ENCODE results near the gene PHKB.

PHKB gene

GRCh38 chr16:47700857-47701587 lies 239.9 kb downstream of the PHKB start:
- no peak for DNase-seq

DNA sequence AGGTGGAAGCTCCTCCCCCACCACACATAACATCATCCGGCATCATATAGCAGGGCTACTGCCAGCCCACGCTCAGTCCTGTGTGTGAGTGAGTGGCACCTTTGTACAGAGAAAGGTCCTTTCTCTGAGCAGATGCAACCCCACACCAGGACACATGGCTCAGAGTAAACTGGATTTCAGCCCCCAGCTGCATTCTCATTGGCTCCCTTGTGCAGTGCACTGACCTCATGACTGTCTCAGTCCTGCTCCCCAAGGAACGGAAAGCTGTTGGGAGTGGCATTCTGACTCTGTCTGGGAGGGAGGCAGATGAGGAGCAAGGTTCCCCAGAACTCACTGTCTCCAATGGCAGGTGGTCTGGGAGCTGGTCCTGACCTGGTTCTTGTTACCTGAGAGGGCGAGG lies 244.1 kb downstream of the PHKB start:
- no peak for DNase-seq

- no peak for DNase-seq
Observed at GRCh38 chr16:47711809-47712208, 250.7 kb downstream of the PHKB start.

- no peak for DNase-seq
Observed at GRCh38 chr16:47712276-47713224, 251.4 kb downstream of the PHKB start.

DNA sequence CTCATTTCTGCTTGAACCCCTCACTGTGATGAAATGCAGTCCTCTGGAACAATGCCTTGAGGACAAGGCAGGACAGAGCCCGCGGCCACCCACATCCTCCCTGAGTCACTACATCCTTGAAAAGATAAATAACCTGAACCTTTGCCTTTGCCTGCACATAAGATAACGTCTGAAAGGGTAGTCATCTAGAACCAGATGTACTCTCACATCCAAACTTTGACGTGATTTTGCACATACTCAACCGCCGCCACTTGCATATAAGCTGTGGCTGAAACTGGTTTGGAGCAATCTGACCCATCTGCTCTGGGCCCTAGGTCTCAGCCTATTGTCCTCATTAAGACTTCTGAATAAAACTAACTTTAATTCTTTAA lies 252.1 kb downstream of the PHKB start:
- no peak for DNase-seq

DNA sequence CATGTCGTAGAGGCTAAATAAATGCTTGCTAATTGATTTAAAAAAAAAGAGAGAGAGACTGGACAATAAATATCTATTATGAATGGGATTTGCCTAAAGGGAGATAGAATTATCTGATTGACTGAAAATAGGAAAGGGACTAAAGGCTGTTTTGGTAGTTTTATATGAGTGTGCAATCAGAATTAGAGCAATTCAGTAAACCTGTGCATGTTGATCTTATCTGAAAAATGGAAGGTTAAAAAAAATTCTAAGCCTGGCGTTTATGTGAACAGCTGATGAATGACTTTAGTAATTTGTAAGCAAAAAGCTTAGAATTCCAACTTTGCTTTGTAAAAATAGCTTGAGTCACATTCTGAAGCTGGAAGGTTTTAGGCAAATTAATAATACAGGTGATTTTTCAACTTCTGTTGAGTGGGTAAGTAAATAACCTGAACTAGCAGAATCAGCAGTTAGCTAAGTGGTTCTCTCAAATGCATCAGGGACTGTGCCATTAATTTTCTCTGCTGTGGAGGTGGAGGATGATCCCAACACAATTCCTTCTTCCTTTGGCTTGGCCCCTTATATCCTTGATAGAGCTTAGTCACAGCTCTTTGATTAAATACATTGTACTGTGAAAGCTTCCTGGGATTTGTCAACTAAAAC lies 254.4 kb downstream of the PHKB start:
- DNase-seq, result no peak

- no peak for DNase-seq
Observed at GRCh38 chr16:47716571-47716970, 255.4 kb downstream of the PHKB start.

DNA sequence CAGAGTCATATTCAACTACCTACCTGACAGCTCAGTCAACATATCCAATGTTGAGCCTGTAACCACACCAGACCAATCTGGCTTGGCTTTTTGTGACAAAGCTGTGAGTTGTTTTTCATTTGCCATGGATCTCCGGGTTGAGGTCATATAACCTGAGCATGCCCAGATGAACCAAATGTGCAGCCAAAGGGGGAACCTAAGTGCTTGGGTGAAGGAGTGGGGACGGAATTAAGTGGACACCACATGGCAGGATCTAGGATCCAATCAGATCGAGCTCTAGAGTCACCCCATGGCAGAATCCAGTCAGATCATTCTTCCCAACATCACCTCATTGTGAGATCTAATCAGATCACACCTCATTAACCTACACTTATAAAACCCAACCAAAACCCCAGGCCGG lies 258.6 kb downstream of the PHKB start:
- DNase-seq, result no peak

DNA sequence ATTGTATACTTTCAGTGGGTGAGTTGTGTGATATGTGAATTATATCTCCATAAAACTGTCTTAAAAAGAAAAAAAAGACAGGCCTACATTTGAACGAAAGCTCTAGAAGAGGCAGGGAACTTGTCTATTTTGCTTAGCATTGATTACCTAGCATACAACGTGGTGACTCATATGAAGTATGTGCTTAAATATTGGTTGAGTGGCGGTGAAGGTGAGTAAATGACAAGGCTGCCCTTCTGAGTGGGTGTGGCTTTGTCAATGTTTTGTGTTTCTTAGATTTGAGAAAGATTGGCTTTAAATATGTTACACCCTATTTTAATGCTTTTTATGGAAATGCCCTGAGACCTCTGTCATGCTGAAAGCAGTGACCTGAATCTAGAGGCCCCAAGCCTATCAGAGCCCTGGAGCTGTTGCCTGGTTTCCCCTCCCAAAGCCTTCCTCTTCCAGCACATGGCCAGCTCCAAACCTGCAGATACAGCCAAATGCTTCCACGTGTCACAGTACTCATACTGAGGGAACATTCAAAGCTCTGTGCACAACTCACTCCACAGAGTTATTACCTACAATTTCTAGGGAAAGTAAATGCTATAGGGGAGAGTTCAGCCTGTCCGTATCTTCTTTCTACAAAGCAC lies 260.0 kb downstream of the PHKB start:
- DNase-seq, result no peak

DNA sequence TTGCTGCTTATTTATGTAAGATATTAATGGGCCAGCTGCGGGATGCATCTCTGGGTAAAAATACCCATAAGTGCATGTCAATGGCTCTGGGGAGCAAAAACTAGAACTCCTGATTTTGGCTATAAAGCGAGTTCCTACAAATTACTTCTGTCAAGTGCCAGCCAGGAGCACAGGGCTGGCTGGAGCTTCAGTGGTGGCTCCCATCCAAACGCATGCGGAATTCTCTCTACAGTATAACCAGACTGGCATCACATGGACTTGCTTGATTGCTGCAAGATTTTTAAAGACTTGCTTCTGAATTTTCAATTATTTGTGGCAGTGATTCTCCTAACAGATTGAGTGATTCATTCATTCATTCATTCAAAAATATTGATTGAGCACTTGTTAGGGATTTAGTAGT lies 260.9 kb downstream of the PHKB start:
- DNase-seq, result no peak

DNA sequence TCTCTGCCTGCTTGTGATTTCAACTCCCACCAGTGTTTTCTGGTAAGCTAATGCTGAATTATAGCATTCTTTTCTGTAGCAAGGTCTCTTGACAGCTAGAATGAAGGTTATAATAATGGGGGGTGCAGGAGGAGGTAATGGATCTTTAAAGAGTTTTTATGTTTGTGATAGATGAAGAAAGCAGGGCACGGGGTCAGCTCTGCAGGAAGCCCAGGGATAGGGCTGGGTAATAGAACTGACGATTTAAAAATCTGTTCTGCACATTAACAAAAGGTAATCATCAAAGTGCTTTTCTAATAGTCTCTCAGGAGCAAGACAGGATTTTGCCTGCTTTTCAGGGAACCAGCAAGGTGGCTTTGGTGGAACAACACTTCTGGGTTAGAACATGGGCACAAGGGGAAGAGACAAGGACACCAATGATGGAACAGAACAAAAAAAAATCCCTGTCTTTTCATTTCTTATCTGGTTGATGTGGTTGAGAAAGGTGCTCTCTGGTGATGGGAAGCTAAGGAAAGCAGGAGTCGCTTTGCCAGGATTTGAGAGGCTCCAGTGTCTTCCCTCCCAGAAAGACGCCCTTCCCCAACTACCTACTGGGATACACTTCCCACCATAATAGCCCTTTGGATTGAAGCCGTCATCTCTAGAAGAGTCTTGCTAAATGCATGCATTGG lies 263.1 kb downstream of the PHKB start:
- DNase-seq, result no peak

GRCh38 chr16:47725188-47725695 lies 264.1 kb downstream of the PHKB start:
- no peak for DNase-seq

GRCh38 chr16:47726031-47726675 lies 265.0 kb downstream of the PHKB start:
- no peak for DNase-seq

DNA sequence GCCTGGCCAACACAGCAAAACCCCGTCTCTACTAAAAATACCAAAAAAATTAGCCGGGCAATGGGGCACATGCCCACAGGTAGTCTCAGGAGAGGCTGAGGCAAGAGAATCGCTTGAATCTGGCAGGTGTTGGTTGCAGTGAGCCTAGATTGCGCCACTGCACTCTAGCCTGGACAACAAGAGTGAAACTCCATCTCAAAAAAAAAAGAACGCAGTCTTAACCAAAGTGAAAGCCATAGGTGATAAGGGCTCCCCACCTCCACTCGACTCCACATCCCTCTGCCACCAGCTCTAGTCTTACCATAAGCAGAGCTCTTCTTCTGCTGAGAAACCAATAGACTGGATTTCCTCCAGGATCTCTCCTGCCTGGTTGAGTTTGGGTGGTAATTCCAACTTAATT lies 266.0 kb downstream of the PHKB start:
- DNase-seq, result no peak

DNA sequence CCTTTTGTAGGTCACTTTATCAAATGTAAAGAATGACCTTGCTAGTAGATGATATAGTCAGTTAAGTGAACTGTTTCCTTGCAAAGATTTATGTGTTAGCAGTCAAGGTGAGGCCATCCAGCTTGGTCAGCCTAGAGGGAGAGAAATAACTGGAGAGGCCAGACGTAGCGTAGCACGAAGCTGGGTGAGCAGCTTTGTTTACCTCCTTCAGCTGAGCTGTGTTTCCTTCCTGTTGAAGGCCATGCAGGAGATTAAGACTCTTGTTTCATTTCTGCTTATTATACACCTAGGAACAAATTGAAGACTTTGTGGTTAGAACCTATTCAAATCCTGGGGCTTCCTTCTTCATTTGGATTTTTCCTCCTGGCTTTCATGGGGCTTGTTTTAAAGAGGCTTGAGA lies 267.1 kb downstream of the PHKB start:
- no peak for DNase-seq

GRCh38 chr16:47729701-47730100 lies 268.6 kb downstream of the PHKB start:
- DNase-seq, result no peak

DNA sequence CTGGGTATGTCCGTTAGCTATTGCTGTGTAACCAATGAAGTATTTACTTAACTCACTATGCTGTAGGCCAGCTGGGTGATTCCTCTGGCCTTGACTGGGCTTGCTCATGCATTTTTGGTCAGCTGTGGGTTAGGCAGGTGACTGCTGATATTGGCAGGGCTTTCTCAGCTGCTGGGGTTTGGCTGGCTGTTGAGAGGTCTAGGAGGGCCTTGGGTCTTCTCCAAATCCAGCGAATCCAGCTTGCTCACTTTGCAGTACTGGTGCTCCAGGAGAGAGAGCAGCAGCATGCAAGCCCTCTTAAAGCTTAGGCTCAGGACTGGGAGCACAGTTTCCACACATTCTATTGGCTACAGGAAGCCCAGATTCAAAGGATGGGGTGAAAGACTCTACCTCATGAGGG lies 270.1 kb downstream of the PHKB start:
- DNase-seq, result no peak

DNA sequence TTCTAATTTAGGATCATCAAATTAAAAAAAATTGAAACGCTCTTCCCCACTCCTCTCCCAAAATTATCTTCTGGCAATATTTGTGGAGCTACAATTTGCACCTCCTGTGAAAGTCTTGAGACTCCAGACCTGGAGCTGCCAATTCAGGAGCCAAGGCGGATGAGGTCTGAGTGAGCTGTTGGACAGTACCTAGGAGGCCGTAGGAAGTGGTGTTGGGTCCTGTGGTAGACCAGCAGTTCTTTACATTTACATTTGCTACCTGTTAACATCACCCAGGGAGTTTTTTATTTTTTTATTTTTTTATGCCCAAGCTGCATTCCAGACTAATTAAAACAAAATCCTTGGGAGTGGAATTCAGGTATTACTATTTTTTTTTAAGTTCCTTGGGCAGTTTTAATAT lies 271.0 kb downstream of the PHKB start:
- DNase-seq, result no peak

DNA sequence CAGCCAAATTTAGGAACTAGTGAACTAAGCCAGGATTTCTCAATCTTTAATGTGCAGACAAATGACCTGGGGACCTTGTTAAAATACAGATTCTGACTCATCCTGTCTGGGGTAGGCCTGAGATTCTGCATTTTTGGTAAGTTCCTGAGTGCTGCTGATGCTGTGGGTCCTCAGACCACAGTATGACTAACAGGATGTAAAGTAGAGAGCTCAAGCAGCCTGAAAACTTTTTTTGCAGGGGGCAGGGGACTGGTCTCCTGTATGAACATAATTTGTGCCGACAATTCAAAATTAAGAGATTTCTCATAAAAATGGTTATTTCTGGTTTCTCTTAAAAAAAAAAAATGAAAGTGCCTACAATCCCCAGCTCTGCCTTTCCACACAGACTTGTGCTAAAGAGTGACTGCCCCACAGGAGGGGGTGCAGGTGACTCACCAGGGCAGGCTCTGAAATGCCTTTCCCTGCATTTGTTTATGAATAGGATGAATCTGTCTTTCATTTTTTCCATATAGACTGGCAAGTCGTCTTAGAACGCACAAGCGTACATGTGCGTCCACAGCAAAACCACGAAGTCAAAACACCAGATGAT lies 271.5 kb downstream of the PHKB start:
- DNase-seq, result no peak

DNA sequence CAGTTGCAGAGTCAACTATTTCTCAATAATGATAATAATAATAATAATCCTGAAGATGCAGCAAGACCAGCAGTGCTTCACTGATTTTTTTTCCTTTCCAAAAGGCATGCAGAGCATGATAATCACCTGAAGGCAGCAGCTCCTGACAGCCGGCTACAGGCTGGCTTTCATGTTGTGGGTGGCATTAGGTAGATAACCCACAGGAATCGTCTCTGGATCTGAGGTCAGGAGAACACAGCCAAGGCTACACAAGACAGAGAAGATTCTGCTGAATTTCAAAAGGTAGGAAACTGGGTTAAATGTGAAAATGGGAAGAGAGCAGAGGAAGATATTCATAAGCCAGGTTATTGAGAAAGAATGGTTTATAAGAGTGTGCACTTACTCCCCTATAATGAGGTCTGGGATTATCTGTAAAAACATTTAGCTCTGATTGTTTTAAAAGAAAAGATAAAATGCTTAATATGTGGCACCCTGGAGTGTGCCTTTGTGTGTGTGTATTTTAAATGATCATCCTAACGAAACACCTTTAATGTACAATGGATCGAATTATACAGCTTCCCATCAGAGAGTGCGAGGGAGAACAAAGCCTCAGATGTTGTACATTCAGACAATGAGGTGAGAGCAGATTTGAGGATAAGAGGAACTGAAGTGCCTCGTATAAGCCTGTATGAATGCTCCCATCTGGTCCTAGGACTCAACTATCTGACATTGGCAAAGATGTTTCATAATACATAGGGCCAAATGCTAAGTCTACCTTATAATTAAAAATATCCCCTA lies 273.1 kb downstream of the PHKB start:
- DNase-seq, result no peak

All from activated T-cell treated with anti-CD3 and anti-CD28 coated beads for 4 hours (primary cell).